HFFc6 (cell line): Measurements from ENCODE around the gene DBH. TPM values are rescaled to one million over a fixed set of nuclear protein-coding genes. Genes with fewer than 3 reads are reported as not detected.
"Not testable (repeated sequence)": the region's sequence is repeated elsewhere in the genome, so short reads cannot be mapped to it uniquely, and the experiment has no call there.

Experiments
- DNase-seq: peaks from one replicate; pipeline ENCODE4 v3.0.0-alpha.2; 2018
- H3K27ac Mint-ChIP-seq: 2 replicates; pipeline ENCODE4 v1.8.0; 2020; ENCODE audit warnings: mild to moderate bottlenecking, mixed read lengths
- H3K27me3 Mint-ChIP-seq: 2 replicates; pipeline ENCODE4 v1.8.0; 2021; ENCODE audit warnings: mild to moderate bottlenecking, moderate library complexity, mixed read lengths; ENCODE audit not compliant: insufficient read depth
- H3K36me3 Mint-ChIP-seq: 2 replicates; pipeline ENCODE4 v1.8.0; 2021; ENCODE audit warnings: low read depth, mixed read lengths
- H3K4me1 Mint-ChIP-seq: 2 replicates; pipeline ENCODE4 v1.8.0; 2020; ENCODE audit warnings: low read depth, mixed read lengths
- H3K4me3 Mint-ChIP-seq: 2 replicates; pipeline ENCODE4 v1.8.0; 2020; ENCODE audit warnings: mild to moderate bottlenecking, moderate library complexity, mixed read lengths
- H3K9me3 Mint-ChIP-seq: 2 replicates; pipeline ENCODE4 v1.8.0; 2020; ENCODE audit warnings: mild to moderate bottlenecking, mixed read lengths
- total RNA-seq, 6 experiments: library from RNA; stranded (reverse); fragmentation: NEBNext Ultra II Directional; extraction: Animal tissue kit (Norgen Biotek cat#: 25700); gene quantifications; 2 replicates in 1 of 6; 3 replicates in 5 of 6; pipeline ENCODE4 v1.2.3, GENCODE V29; 2021
- TF ChIP-seq, protein P1 (sequence below): fragments of 200-600 bp; sonication (generic); IDR thresholded peaks from 2 replicates; pipeline ENCODE4 v1.5.0; 2021; ENCODE audit warnings: antibody characterized with exemption, mild to moderate bottlenecking

DBH gene
- total RNA-seq, 6 experiments from 2014 or later, result not detected

DNA sequence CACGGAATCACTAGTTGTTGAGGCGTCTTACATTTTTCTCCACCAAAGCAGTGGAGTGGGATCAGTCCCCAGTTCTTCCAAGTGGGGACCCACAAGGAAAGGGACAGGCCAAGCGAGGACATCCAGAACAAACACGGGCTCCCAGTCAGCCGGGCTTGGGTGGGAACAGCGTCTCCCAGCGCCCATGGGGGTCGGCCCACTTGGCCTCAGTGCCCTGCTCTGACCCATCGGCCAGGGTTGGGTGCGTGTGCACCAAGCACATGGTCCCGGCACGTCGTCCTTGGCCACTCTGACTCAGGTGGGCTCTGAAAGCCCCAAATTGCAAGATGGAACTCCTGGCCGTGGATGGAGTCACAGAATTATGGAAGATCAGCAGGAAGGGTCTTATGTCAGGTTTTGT lies 37.9 kb downstream of the DBH start:
- H3K27ac Mint-ChIP-seq, result no peak overlapping the region
- no peaks in the 10 kb centered on the region for H3K36me3 Mint-ChIP-seq
- no peaks in the 10 kb centered on the region for H3K4me1 Mint-ChIP-seq
- DNase-seq, result no peak
- H3K27me3 Mint-ChIP-seq, result peaks cover 34% of the 10 kb centered on the region
- peaks cover 4% of the 10 kb centered on the region; the same call in 1 of the 2 replicates for H3K9me3 Mint-ChIP-seq
- TF ChIP-seq, protein P1, sequence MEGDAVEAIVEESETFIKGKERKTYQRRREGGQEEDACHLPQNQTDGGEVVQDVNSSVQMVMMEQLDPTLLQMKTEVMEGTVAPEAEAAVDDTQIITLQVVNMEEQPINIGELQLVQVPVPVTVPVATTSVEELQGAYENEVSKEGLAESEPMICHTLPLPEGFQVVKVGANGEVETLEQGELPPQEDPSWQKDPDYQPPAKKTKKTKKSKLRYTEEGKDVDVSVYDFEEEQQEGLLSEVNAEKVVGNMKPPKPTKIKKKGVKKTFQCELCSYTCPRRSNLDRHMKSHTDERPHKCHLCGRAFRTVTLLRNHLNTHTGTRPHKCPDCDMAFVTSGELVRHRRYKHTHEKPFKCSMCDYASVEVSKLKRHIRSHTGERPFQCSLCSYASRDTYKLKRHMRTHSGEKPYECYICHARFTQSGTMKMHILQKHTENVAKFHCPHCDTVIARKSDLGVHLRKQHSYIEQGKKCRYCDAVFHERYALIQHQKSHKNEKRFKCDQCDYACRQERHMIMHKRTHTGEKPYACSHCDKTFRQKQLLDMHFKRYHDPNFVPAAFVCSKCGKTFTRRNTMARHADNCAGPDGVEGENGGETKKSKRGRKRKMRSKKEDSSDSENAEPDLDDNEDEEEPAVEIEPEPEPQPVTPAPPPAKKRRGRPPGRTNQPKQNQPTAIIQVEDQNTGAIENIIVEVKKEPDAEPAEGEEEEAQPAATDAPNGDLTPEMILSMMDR, result no peak
- H3K4me3 Mint-ChIP-seq, result no peak overlapping the region

DNA sequence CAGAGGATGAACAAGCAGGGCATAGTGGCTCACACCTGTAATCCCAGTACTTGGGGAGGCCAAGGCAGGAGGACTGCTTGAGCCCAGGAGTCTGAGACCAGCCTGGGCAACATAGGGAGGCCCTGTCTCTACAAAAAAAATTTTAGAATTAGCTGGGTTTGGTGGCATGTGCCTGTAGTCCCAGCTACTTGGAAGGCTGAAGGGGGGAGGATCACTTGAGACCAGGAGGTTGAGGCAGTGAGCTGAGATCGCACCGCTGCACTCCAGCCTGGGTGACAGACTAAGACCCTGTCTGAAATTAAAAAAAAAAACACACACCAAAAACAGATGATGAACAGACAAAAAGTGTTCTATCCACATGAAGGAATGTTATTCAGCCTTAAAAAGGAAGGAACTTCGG lies 39.6 kb downstream of the DBH start:
- DNase-seq, result not testable (repeated sequence)
- peaks cover 32% of the 10 kb centered on the region for H3K27me3 Mint-ChIP-seq

GRCh38 chr9:133676450-133676849 lies 40.3 kb downstream of the DBH start:
- TF ChIP-seq, protein P1, result no peak
- Mint-ChIP-seq H3K27me3 (peaks cover 29% of the 10 kb centered on the region), H3K4me3 (no peak overlapping the region), H3K9me3 (peaks cover 4% of the 10 kb centered on the region; the same call in 1 of the 2 replicates), H3K36me3 (no peaks in the 10 kb centered on the region), H3K4me1 (no peaks in the 10 kb centered on the region), H3K27ac (no peak overlapping the region)
- no peak for DNase-seq

More for the DNA sequence above, 39.6 kb downstream of the DBH start:
- not testable (repeated sequence) for H3K4me3 Mint-ChIP-seq, H3K4me1 Mint-ChIP-seq, H3K36me3 Mint-ChIP-seq, H3K27ac Mint-ChIP-seq, H3K9me3 Mint-ChIP-seq

- TF ChIP-seq, protein P1, result no peak
- no peak overlapping the region for H3K4me3 Mint-ChIP-seq
- peaks cover 25% of the 10 kb centered on the region for H3K27me3 Mint-ChIP-seq
- H3K4me1 Mint-ChIP-seq, result no peaks in the 10 kb centered on the region
- no peaks in the 10 kb centered on the region for H3K36me3 Mint-ChIP-seq
- H3K9me3 Mint-ChIP-seq, result no peaks in the 10 kb centered on the region
- no peak overlapping the region for H3K27ac Mint-ChIP-seq
- no peak for DNase-seq
These were observed 41.2 kb downstream of the DBH start for GRCh38 chr9:133677126-133678010.

GRCh38 chr9:133679056-133679455 lies 42.9 kb downstream of the DBH start:
- no peak overlapping the region for H3K27ac Mint-ChIP-seq
- peaks cover 8% of the 10 kb centered on the region for H3K4me1 Mint-ChIP-seq
- no peak overlapping the region for H3K4me3 Mint-ChIP-seq
- H3K9me3 Mint-ChIP-seq, result no peaks in the 10 kb centered on the region
- H3K27me3 Mint-ChIP-seq, result peaks cover 25% of the 10 kb centered on the region
- TF ChIP-seq, protein P1, result no peak
- no peak for DNase-seq
- H3K36me3 Mint-ChIP-seq, result no peaks in the 10 kb centered on the region

DNA sequence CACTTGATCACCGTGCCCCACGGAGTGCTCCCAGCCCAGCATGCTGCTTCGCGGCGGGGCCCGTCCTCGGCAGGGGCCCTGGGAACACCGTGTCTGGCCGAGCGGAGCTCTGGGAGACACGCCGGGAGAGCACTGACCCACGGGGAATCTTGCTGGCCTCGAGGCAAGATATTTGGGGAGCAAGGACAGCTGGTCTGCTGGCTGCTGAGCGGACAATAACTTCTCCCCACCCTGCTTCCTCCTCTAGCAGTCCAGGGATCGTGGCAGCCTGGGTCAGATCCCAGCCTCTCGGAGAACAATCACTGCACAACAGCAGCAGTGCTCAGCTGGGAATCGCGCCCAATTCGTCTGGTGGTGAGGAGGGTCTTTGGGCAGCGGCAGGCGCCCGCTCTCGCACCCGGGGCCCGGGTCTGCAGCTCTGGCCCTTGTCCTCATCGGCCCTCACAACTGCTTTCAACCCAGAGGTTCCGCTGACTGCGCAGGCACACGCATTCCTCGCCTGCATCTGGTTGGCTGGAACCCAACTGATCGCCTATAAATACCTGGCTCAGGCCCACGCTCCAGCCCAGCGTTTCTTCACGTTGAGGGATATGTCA lies 43.4 kb downstream of the DBH start:
- TF ChIP-seq, protein P1, result no peak
- Mint-ChIP-seq H3K4me3 (no peak overlapping the region), H3K9me3 (no peaks in the 10 kb centered on the region), H3K36me3 (no peaks in the 10 kb centered on the region), H3K4me1 (peaks cover 8% of the 10 kb centered on the region), H3K27me3 (peaks cover 22% of the 10 kb centered on the region), H3K27ac (no peak overlapping the region)
- DNase-seq, result no peak
